A549 (cell line): ENCODE results near the gene PDLIM1. TPM values are rescaled to one million over a fixed set of nuclear protein-coding genes. Genes with fewer than 3 reads are reported as not detected.

Source experiments
- ATAC-seq, 2 experiments: fragments of 200-7000 bp in 1 of 2; fragments of >200 bp in 1 of 2; cut with Nextera tagmentation in 1 of 2; cut with Tn5 transposase in 1 of 2; 3 replicates each; pipeline versions ENCODE4 v1.8.0 to v1.9.1; 2018 to 2020; ENCODE audit warnings: mild to moderate bottlenecking in 1 of 2, moderate library complexity in 1 of 2
- CTCF ChIA-PET: fragments of 300-600 bp; sonication (Branson Sonifier 250); formaldehyde crosslinking; extraction: SDS; loops from one replicate; lab custom pipeline; 2021; ENCODE audit warnings: antibody characterized with exemption, inconsistent platforms; lab: Yijun Ruan, JAX
- POLR2A ChIA-PET: fragments of 350-600 bp; formaldehyde crosslinking; extraction: SDS; loops from one replicate; lab custom pipeline; 2021; ENCODE audit warnings: antibody characterized with exemption, inconsistent platforms; lab: Yijun Ruan, JAX
- DNase-seq, 2 experiments: peaks; one replicate each; pipeline versions ENCODE4 v3.0.0 to v3.0.0-alpha.2; 2011 to 2016; ENCODE audit warnings: low read depth in 1 of 2, low spot score in 1 of 2
- FAIRE-seq: peaks from 2 replicates; lab custom pipeline; 2011; peaks lifted over from hg19 to GRCh38; lab: Jason Lieb, UNC
- H3K27ac ChIP-seq, 2 experiments: fragments of >200 bp; sonication (Bioruptor Twin); formaldehyde crosslinking; 3 replicates each; pipeline ENCODE4 v1.5.1; 2016 to 2017
- H3K4me1 ChIP-seq: fragments of >200 bp; sonication (Bioruptor Twin); formaldehyde crosslinking; 3 replicates; pipeline ENCODE4 v1.6.1; 2016
- H3K4me2 ChIP-seq: fragments of >200 bp; sonication (Bioruptor Twin); formaldehyde crosslinking; 3 replicates; pipeline ENCODE4 v1.6.1; 2016
- H3K4me3 ChIP-seq: fragments of >200 bp; sonication (Bioruptor Twin); formaldehyde crosslinking; 3 replicates; pipeline ENCODE4 v1.5.1; 2016
- H3K9me3 ChIP-seq: fragments of >200 bp; sonication (Bioruptor Twin); formaldehyde crosslinking; 3 replicates; pipeline ENCODE4 v1.6.1; 2016
- CBX2 ChIP-seq: fragments of 200-600 bp; sonication (generic); IDR thresholded peaks from 2 replicates; pipeline ENCODE4 v1.6.1; 2016; ENCODE audit warnings: low read depth, mild to moderate bottlenecking, borderline replicate concordance
- CEBPB ChIP-seq, 2 experiments: fragments of >200 bp in 1 of 2; sonication (Bioruptor Twin) in 1 of 2; formaldehyde crosslinking in 1 of 2; IDR thresholded peaks; 2 replicates each; pipeline ENCODE4 v1.6.1; 2012 to 2016
- CHD2 ChIP-seq: fragments of 150-350 bp; IDR thresholded peaks from 2 replicates; pipeline ENCODE4 v1.6.1; 2014; ENCODE audit warnings: low read length; ENCODE audit not compliant: partially characterized antibody
- CHD4 ChIP-seq: fragments of 200-600 bp; sonication (generic); IDR thresholded peaks from 2 replicates; pipeline ENCODE4 v1.6.1; 2016; ENCODE audit warnings: antibody characterized with exemption, mild to moderate bottlenecking, borderline replicate concordance
- ESRRA ChIP-seq: fragments of 150-350 bp; IDR thresholded peaks from 2 replicates; pipeline ENCODE4 v1.6.1; 2014; ENCODE audit warnings: mild to moderate bottlenecking, low read length, borderline replicate concordance
- FOSB ChIP-seq: fragments of 250-450 bp; sonication (Bioruptor Pico); IDR thresholded peaks from 2 replicates; pipeline ENCODE4 v1.5.0; 2020; ENCODE audit warnings: mild to moderate bottlenecking, moderate library complexity
- GATA3 ChIP-seq: IDR thresholded peaks from 2 replicates; pipeline ENCODE4 v1.6.1; 2012; ENCODE audit warnings: borderline replicate concordance
- HDAC2 ChIP-seq: fragments of 200-600 bp; sonication (generic); IDR thresholded peaks from 2 replicates; pipeline ENCODE4 v1.6.1; 2016
- HOXB5 ChIP-seq: fragments of 250-450 bp; sonication (Bioruptor Pico); IDR thresholded peaks from 2 replicates; pipeline ENCODE4 v1.5.0; 2020; ENCODE audit warnings: mild to moderate bottlenecking, moderate library complexity
- KDM1A ChIP-seq: fragments of 200-600 bp; sonication (generic); IDR thresholded peaks from 2 replicates; pipeline ENCODE4 v1.6.1; 2016; ENCODE audit warnings: low read depth, mild to moderate bottlenecking
- MAFK ChIP-seq: fragments of 450-650 bp; IDR thresholded peaks from 2 replicates; pipeline ENCODE4 v1.6.1; 2014; ENCODE audit not compliant: partially characterized antibody
- NPAS2 ChIP-seq: fragments of 250-450 bp; sonication (Bioruptor Pico); IDR thresholded peaks from 2 replicates; pipeline ENCODE4 v1.8.0; 2022; ENCODE audit warnings: mild to moderate bottlenecking, moderate library complexity, borderline replicate concordance
- NR3C1 ChIP-seq: fragments of >200 bp; sonication (Bioruptor Twin); formaldehyde crosslinking; IDR thresholded peaks from 3 replicates; pipeline ENCODE4 v1.6.1; 2017
- RARB ChIP-seq: fragments of 250-450 bp; sonication (Bioruptor Pico); IDR thresholded peaks from 2 replicates; pipeline ENCODE4 v1.8.0; 2021; ENCODE audit warnings: mild to moderate bottlenecking, moderate library complexity
- RCOR1 ChIP-seq: fragments of 150-350 bp; IDR thresholded peaks from 2 replicates; pipeline ENCODE4 v1.6.1; 2014; ENCODE audit warnings: antibody characterized with exemption, low read length, low read depth
- SREBF2 ChIP-seq: fragments of 450-650 bp; IDR thresholded peaks from 2 replicates; pipeline ENCODE4 v1.6.1; 2014; ENCODE audit warnings: mild to moderate bottlenecking, moderate library complexity
- ZFP36 ChIP-seq: fragments of 450-650 bp; IDR thresholded peaks from 2 replicates; pipeline ENCODE4 v1.6.1; 2014; ENCODE audit warnings: borderline replicate concordance; ENCODE audit not compliant: partially characterized antibody
- ZNF302 ChIP-seq: fragments of 250-450 bp; sonication (Bioruptor Pico); IDR thresholded peaks from 2 replicates; pipeline ENCODE4 v1.9.0; 2021; ENCODE audit warnings: inconsistent platforms, mild to moderate bottlenecking, moderate library complexity
- WGBS: methylation state at CpG from one replicate; pipeline ENCODE4 v1.1.6; 2017; ENCODE audit errors: missing lambda C conversion rate; 5-methylcytosine and 5-hydroxymethylcytosine counted together
- polyA plus RNA-seq, 4 experiments: library from polyadenylated mRNA; depleted of rRNA in 3 of 4; stranded (reverse); fragments of >200 nt; fragmentation: RNase III in 1 of 4; extraction: RNeasy Plus Mini Kit Qiagen cat#74134 plus additional on column Dnase treatment in 1 of 4; gene quantifications; 2 replicates in 3 of 4; 3 replicates in 1 of 4; pipeline ENCODE4 v1.2.3, GENCODE V29; 2011 to 2017
- TF ChIP-seq, protein P1 (sequence below): fragments of 250-450 bp; sonication (Bioruptor Pico); IDR thresholded peaks from 2 replicates; pipeline ENCODE4 v1.5.0; 2021; ENCODE audit warnings: mild to moderate bottlenecking, moderate library complexity, borderline replicate concordance
- TF ChIP-seq, protein P2 (sequence below): IDR thresholded peaks from 2 replicates; pipeline ENCODE4 v1.6.1; 2012

The PDLIM1 gene
- polyA plus RNA-seq, 2 of the 4 experiments (the other 2 are of a cell fraction): 92.5 to 128 TPM

DNA sequence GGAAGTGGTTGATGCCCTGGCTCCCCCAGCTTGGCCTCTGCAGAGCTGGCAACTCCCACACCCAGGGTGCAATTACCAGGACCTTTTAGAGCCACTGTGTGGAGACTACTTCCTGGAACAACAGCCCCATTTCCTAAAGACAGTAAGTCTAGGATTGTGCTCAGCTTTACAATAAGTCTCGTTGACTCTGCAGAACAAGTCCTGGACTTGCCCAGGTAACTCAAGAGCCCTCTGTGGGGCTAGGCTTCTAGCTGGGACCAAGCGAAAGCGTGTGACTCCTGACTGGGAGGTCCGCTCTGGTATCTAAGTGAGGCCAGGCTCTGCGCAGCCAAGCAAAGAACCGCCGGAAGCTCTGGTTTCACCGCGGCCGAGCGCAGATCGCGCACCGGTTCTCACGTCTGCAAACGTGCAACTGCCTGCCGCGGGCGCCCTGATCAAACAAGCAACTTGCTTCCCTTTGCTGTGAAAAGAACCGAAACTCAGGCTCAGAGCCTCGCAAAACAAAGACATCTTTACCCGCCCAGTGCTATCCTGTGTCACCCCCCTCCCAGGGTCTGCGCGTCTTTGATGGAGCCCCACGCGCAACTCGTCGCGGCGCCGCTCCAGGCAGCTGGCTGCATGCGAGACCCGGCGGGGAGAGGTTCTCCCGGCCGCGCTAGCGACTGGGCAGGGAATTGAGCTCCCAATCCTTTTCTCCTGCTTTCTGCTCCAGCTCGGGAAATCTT is 4.4 kb upstream of the PDLIM1 start:
- ChIA-PET CTCF (interaction anchor here (1.0 to 4.6 kb wide), 4 partner anchors 11 to 52 kb away, joined by 4 to 27 read pairs (median 7); no protein-coding TSS in a partner anchor), POLR2A (no interaction called here)
- DNase-seq (no peak), ATAC-seq (no peak)
- Histone ChIP-seq H3K27ac (peak overlapping the region; percentile 21 to 22; a peak in 3 of 6 replicates), H3K9me3 (no peaks in the 10 kb centered on the region), H3K4me3 (no peak overlapping the region)
- 96% methylated on average over 39 of the region's 39 CpGs for WGBS
- TF ChIP-seq FOSB (CRISPR knock-in tag) (no peak), HOXB5 (CRISPR knock-in tag) (no peak), MAFK (no peak), NPAS2 (CRISPR knock-in tag) (no peak), ESRRA (no peak), NR3C1 (no peak), GATA3 (no peak)
- TF ChIP-seq, all 56 proteins: peak for 0
- Histone ChIP-seq H3K4me2 (no peak overlapping the region), H3K4me1 (no peaks in the 10 kb centered on the region)
- no peak for FAIRE-seq

GRCh38 chr10:95293631-95294030 is 2.8 kb upstream of the PDLIM1 start:
- ATAC-seq (no peak), DNase-seq (no peak), FAIRE-seq (no peak)
- no peak overlapping the region for H3K4me2 ChIP-seq
- no peak overlapping the region for H3K27ac ChIP-seq
- ChIA-PET POLR2A (interaction anchor here (0.5 kb wide), 1 partner anchor 51 kb away, joined by 3 read pairs; no protein-coding TSS in a partner anchor), CTCF (interaction anchor here (1.0 to 2.1 kb wide), 2 partner anchors 47 to 50 kb away, joined by 4 to 7 read pairs; no protein-coding TSS in a partner anchor)
- H3K4me1 ChIP-seq: peaks cover 8% of the 10 kb centered on the region
- H3K4me3 ChIP-seq: no peak overlapping the region
- H3K9me3 ChIP-seq: no peaks in the 10 kb centered on the region
- 83% methylated on average over 3 of the region's 3 CpGs for WGBS
- no peak for TF ChIP-seq FOSB (CRISPR knock-in tag)
- no peak for TF ChIP-seq SREBF2
- no peak for TF ChIP-seq ZFP36
- TF ChIP-seq, protein P1, sequence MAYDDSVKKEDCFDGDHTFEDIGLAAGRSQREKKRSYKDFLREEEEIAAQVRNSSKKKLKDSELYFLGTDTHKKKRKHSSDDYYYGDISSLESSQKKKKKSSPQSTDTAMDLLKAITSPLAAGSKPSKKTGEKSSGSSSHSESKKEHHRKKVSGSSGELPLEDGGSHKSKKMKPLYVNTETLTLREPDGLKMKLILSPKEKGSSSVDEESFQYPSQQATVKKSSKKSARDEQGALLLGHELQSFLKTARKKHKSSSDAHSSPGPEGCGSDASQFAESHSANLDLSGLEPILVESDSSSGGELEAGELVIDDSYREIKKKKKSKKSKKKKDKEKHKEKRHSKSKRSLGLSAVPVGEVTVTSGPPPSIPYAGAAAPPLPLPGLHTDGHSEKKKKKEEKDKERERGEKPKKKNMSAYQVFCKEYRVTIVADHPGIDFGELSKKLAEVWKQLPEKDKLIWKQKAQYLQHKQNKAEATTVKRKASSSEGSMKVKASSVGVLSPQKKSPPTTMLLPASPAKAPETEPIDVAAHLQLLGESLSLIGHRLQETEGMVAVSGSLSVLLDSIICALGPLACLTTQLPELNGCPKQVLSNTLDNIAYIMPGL: no peak

- Histone ChIP-seq H3K4me2 (peak overlapping the region; percentile 89), H3K4me3 (peak overlapping the region; percentile 91), H3K27ac (peak overlapping the region; percentile 97 to 98), H3K4me1 (peaks cover 30% of the 10 kb centered on the region), H3K9me3 (no peaks in the 10 kb centered on the region)
- no peak for ATAC-seq
- DNase-seq: no peak
- TF ChIP-seq HDAC2 (peak; percentile 98), CBX2 (no peak), ZNF302 (CRISPR knock-in tag) (no peak), KDM1A (peak; percentile 99), RCOR1 (0 out of 2 replicates have a peak, but pooled peaks have one; percentile 70), CHD4 (peak; percentile 92), CHD2 (no peak), CEBPB (IDR thresholded peaks at IDR 0.05) (no peak), RARB (CRISPR knock-in tag) (no peak)
- TF ChIP-seq, protein P2, sequence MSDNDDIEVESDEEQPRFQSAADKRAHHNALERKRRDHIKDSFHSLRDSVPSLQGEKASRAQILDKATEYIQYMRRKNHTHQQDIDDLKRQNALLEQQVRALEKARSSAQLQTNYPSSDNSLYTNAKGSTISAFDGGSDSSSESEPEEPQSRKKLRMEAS: peak; percentile 90
- 69% methylated on average over 19 of the region's 19 CpGs for WGBS
- ChIA-PET POLR2A (interaction anchor here (0.6 to 1.2 kb wide), 3 partner anchors 17 to 48 kb away, joined by 3 to 5 read pairs (median 4); no protein-coding TSS in a partner anchor), CTCF (interaction anchor here (0.7 to 3.1 kb wide), 5 partner anchors 13 to 89 kb away, joined by 3 to 10 read pairs (median 3); no protein-coding TSS in a partner anchor)
- no peak for FAIRE-seq
These were observed 699 bp upstream of the PDLIM1 start for GRCh38 chr10:95291365-95292039.
